ENCODE measurements around the gene MCC.

GRCh38 chr5:113278976-113279375 lies 209.3 kb downstream of the MCC start:
- TF ChIP-seq, protein P1, sequence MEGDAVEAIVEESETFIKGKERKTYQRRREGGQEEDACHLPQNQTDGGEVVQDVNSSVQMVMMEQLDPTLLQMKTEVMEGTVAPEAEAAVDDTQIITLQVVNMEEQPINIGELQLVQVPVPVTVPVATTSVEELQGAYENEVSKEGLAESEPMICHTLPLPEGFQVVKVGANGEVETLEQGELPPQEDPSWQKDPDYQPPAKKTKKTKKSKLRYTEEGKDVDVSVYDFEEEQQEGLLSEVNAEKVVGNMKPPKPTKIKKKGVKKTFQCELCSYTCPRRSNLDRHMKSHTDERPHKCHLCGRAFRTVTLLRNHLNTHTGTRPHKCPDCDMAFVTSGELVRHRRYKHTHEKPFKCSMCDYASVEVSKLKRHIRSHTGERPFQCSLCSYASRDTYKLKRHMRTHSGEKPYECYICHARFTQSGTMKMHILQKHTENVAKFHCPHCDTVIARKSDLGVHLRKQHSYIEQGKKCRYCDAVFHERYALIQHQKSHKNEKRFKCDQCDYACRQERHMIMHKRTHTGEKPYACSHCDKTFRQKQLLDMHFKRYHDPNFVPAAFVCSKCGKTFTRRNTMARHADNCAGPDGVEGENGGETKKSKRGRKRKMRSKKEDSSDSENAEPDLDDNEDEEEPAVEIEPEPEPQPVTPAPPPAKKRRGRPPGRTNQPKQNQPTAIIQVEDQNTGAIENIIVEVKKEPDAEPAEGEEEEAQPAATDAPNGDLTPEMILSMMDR (IDR thresholded peaks at IDR 0.05), result no peak
- TF ChIP-seq EZH2 (IDR thresholded peaks at IDR 0.05), result no peak
